HG02981 (cell line): ENCODE measurements around the gene ECPAS.
"Not testable (repeated sequence)": the region's sequence is repeated elsewhere in the genome, so short reads cannot be mapped to it uniquely, and the experiment has no call there.

Experiments used
- ATAC-seq: cut with Tn5 transposase; IDR thresholded peaks from one replicate; pipeline ENCODE4 v1.9.1; 2021; ENCODE audit warnings: mild to moderate bottlenecking, moderate library complexity; ENCODE audit not compliant: unreplicated experiment

Gene ECPAS

DNA sequence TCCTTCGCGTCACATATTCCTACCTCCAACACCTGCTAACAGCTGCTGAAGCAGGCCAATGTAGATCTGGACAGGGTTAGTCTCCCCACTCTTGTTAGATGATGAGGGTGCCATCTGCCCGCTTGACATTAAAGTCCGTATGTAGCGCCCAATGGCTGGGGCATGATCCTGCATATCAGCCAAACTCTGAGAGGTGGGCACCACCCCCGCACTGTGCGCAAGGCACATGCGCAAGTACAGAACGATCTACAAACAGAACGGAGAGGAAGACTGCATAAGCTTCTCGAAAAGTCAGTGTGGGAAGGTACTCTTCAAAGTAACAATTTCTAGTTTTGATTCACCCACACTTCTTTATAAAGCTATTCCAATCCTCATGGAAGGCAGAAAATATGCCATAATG is 69.8 kb downstream of the ECPAS start:
- ATAC-seq = no peak

- no peak for ATAC-seq
These were observed 70.2 kb downstream of the ECPAS start for GRCh38 chr9:111413996-111414395.

- ATAC-seq = no peak
These were observed 71.9 kb downstream of the ECPAS start for GRCh38 chr9:111412280-111412679.

DNA sequence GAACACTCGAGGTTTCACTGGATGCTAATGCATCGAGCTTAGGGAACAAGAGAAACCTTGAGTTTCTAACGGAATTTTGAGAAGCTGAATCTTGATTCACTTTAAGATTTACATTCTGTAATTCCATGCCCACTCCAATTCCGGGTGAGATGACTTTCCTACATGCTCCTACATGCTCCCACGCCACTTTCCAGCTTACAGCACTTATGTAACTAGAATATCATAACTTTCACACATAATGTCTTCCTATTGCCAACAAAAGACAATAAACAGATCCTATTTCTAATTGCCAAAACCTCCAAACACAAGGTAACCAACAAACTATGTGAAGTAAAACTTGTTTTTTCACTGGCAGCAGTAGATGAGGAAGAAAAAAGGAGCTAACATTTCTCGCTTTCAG is 72.9 kb downstream of the ECPAS start:
- no peak for ATAC-seq

DNA sequence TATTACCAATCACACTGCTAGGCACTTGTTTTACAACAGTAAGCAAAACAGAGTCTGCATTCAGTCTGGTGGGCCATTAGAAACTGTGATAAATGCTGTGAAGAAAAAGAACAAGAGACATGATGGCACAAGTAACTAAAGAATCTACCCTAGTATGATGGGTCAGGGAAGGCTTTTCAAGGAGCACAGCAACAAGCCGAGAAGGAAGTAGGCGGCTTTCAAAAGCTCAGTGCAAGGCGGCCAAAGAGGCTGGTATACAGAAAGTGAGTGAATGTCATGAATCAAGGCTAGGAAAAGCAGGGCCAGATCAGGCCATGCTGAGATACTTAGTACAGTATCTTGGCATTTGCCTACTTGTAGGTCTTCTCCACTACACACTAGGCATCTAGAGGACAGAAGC is 76.4 kb downstream of the ECPAS start:
- no peak for ATAC-seq

DNA sequence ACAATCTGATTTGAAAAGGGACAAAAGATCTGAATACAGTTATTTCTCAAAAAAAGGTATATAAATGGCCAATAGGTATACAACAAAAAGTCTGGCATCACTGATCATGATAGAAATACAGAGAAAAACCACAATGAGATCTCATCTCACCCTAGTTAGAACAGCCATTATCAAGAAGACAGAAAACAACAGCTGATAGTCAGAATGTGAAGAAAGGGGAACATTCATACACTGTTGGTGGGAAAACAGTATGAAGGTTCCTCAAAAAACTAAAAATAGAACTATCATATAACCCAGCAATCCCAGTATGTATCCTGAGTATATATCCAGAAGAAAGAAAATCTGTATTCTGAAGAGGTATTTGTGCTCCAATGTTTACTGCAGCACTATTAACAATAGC is 78.5 kb downstream of the ECPAS start:
- no peak for ATAC-seq

DNA sequence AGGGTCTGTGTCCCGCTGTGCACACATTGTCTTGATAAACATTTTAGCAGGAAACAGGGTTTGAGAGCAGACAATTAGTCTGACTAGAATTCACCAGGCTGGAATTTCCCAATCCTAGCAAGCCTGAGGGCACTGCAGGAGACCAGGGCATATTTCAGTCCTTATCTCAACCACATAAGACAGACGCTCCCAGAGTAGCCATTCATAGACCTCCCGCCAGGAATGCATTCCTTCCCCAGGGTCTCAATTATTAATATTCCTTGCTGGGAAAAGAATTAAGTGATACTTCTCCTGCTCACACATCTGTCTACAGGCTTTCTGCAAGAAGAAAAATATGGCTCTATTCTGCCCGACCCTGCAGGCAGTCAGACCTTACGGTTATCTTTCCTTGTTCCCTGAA is 82.7 kb downstream of the ECPAS start:
- not testable (repeated sequence) for ATAC-seq

GRCh38 chr9:111400564-111400898 is 83.7 kb downstream of the ECPAS start:
- ATAC-seq = no peak

GRCh38 chr9:111399772-111400563 is 84.2 kb downstream of the ECPAS start:
- no peak for ATAC-seq

DNA sequence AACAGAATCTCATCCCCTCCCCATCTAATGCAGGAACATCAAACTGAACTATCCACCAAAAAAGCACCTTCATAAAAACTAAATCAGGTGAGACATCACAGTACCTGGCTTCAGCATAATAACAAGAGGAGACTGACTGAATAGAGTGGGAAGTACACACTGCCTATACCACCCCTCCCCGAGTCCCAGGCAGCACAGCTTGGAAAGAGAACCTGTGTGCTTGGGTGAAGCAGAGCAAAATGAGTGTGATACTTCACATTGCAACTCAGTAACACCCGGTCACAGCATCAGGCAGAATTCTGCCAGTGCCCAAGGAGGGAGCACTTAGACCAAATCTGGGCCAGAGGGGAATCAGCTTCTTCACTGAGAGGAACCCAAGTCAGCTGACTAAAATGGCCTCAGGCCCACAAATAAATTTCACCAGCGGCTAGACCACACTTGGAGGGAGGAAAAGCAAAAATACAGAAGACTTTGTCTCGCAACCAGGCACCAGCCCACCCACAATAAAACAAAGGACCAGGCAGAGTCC is 84.9 kb downstream of the ECPAS start:
- no peak for ATAC-seq

DNA sequence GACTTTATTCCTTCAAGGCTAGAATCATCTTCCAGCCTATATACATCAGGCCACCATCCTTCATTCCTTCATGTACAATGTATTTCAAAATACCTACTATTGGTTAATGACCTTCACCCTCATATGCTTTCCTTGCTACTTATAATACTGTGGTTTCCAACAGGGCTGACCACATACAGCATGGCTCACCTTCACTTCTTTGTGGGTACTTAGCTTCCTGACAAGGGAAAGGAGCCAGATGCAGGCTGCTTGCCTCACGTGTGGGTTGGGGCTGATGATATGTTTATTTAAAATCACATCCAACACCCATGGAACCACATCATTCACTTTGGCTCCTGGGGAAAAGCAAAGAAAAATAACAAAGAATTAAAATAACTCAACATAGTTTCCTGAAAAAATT is 90.2 kb downstream of the ECPAS start:
- no peak for ATAC-seq

DNA sequence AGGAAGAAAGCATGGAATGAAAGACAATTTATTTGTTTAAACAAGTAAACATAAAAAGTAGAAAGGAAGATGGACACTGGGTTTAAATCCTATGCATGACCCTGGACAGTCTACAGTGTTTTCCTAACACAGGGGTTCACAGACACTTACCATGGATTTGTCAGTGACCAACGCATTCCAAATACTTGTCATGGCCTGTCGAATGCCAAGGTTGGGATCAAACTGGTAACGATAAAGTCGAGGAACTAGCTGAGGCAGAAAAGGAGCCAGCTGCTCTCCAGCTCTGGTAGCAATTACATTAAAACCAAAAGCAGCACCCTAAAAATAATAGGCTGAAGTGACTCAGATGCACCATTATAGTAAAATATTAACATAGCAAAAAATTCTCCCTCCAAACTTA is 94.8 kb downstream of the ECPAS start:
- no peak for ATAC-seq

DNA sequence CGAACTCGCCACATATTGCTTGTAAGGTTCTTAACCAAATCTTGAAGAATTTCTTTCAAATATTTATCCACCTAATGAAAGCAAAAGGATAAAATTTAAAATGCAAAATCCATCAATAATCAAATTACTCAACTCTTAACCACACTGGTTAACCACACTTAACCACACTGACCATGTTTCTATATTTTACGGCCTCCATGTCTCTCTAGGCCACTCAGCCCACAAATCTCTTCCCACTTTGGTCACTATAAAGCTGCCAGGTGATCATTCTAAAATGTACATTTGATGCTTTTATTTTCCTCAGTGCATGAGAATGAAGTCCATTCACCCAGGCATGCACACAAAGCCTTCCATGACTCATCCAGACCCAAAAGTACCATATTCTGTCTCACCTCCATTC is 97.8 kb downstream of the ECPAS start:
- no peak for ATAC-seq

DNA sequence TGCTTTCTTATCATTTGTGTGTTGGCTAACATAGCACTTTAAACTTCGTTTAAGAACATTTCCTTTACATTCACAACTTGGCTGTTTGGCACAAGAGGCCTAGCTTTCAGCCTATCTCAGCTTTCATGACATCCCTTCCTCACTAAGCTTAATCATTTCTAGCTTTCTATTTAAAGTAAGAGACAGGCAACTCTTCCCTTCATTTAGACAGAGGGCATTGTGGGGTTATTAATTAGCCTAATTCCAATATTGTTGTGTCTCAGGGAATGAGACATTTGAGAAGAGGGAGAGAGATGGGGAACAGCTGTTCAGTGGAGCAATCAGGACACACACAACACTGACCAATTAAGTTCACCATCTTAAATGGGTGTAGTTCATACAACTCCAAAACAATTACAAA is 103.2 kb downstream of the ECPAS start:
- no peak for ATAC-seq

DNA sequence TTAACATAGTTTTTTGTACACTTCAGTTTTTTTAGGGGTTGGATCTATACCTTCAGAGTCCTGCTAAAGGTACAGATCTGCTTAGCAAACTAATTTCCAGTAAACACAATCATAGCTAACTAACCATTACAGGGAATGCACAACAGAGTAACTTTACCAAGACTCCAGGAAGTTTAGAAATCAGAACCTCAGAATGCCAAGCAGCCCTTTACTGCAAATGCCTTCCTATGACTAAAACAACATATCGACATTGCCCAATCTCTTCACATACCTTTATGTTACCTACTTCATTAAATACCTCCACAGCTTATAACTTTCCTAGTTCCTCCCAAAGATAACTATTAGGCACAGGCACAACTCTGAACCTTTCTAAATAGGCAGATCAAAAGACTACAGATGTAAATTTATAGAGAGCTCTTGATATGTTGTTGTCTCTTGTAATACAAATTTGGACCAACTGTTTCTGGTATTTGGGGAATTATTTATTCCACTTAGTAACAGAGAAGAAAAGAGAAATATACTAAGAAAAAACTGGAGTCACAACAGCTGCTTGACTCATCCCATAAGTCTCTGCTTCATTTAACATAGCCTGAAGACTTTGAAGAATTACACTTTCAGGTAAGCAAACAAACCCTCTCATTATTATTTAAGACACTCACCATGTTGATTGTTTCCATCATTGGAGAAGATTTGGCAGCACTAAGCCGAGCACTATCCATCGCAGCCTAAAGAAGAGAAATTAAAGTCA is 108.2 kb downstream of the ECPAS start:
- no peak for ATAC-seq

DNA sequence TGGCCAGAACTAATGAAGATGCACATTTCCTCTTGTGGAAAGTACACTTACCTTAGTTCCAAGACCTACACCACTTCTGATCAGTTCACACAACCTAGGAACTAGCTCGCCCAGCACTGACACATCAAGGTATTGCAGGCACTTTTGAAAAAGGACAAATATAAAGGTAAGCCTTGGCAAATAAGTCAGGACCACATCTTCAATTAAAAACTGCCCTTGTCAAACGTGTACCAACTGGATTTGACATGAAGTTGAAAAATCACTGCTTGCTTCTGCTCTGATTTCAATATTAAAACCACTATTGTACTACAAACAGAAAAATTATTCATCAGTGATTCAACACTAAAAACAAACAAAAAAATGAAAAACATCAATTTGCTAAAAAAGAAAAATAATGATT is 109.1 kb downstream of the ECPAS start:
- ATAC-seq = no peak

GRCh38 chr9:111372297-111372696 is 111.9 kb downstream of the ECPAS start:
- ATAC-seq = no peak

GRCh38 chr9:111366978-111367377 is 117.2 kb downstream of the ECPAS start:
- no peak for ATAC-seq

DNA sequence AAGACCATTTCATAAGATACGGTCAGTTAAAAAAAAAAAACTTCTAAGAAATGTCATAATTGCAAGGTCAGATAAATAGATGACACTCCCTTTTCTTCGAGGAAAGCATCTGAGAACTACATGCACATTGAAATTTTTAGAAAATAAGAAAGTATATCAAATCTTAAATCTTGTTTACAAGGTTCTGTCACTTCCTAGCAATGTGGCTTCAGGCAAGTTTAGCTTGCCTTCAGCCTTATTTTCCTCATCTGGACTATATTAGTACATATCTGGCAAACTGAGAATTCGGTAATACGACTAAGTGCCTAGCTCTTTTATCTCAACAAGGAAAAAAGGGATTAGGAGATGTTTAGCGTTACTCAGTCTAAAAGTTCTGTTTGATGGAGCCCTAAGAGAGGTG is 121.7 kb downstream of the ECPAS start:
- ATAC-seq = no peak

GRCh38 chr9:111360881-111361280 is 123.3 kb downstream of the ECPAS start:
- ATAC-seq = no peak

DNA sequence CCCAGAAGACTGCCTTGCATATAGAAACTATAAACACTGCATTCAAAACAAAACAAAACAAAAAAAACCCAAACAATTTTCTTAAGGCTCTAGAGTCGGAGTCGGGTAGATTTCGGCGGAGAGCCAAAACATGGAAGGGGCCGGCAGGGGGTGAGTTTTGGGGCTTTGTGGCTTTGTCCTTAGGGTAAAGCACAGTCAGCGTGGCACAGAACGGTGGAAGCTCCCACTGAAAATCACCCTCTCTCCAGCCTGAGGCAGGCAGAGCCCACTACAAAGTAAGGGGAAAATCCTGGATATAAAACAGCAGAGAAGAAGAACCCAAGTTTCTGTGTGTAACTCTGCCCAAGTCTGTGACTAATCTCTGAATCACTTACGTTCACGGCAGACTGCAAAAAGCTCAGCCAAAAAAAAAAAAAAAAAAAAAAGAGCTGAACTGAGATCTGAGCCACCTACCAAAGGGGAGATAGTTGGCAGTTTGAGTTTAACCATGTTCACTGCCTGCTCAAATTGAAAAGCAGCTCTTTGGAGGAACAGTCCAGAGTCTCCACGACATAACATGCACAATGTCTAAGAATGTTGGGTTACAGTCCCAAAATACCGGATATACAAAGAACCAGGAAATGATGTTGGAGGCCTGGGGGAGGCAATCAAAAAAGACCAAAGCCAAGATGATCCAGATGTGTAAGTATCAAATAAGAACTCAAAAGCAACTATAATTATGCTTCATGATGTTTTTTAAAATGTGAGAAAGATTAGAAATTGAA is 127.5 kb downstream of the ECPAS start:
- no peak for ATAC-seq

- no peak for ATAC-seq
These were observed 131.6 kb downstream of the ECPAS start for GRCh38 chr9:111352545-111352944.
